ENCODE data around the gene SLC25A47.

- no peak for TF ChIP-seq CTCF (IDR thresholded peaks at IDR 0.05; ENCODE audit: low read length)
- TF ChIP-seq EZH2 (IDR thresholded peaks at IDR 0.05; ENCODE audit: borderline replicate concordance, low read length), result no peak
Measured at GRCh38 chr14:100336618-100337530, 13.7 kb downstream of the SLC25A47 start.
